ENCODE data around the gene CCDC190.

- no peak for TF ChIP-seq SMAD1 (IDR thresholded peaks at IDR 0.05; ENCODE audit: low read depth, low read length, partially characterized antibody)
- TF ChIP-seq ZNF449 (CRISPR knock-in tag; IDR thresholded peaks at IDR 0.05) = no peak
- no peak for TF ChIP-seq SP1 (CRISPR knock-in tag; IDR thresholded peaks at IDR 0.05)
- TF ChIP-seq, protein P1, sequence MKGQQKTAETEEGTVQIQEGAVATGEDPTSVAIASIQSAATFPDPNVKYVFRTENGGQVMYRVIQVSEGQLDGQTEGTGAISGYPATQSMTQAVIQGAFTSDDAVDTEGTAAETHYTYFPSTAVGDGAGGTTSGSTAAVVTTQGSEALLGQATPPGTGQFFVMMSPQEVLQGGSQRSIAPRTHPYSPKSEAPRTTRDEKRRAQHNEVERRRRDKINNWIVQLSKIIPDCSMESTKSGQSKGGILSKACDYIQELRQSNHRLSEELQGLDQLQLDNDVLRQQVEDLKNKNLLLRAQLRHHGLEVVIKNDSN (CRISPR knock-in tag; IDR thresholded peaks at IDR 0.05) = no peak
- no peak for TF ChIP-seq FOS (IDR thresholded peaks at IDR 0.05; ENCODE audit: extremely low read depth, insufficient read length)
- no peak for TF ChIP-seq MEF2D (tag; conservative IDR thresholded peaks at IDR 0.05; ENCODE audit: low read depth)
- TF ChIP-seq CTCF (IDR thresholded peaks at IDR 0.05 in 2 of 3, conservative IDR thresholded peaks at IDR 0.05 in 1 of 3; ENCODE audit: insufficient read depth in 2 of 3, low read depth in 1 of 3, low read length in 3 of 3) = peak; percentile 81 to 94 (median 89)
- TF ChIP-seq GTF2E2 (tag; IDR thresholded peaks at IDR 0.05) = no peak
- TF ChIP-seq ZBTB7A (IDR thresholded peaks at IDR 0.05; ENCODE audit: borderline replicate concordance, control insufficient read depth, low read depth, low read length) = no peak
- TF ChIP-seq EGR1 (conservative IDR thresholded peaks at IDR 0.05) = no peak
- no peak for TF ChIP-seq PHTF2 (CRISPR knock-in tag; IDR thresholded peaks at IDR 0.05)
- TF ChIP-seq JUN (IDR thresholded peaks at IDR 0.05; ENCODE audit: borderline replicate concordance, low read depth, low read length) = no peak
- TF ChIP-seq JUN (CRISPR knock-in tag; IDR thresholded peaks at IDR 0.05; ENCODE audit: borderline replicate concordance) = no peak
- peak; percentile 76 for TF ChIP-seq SMC3 (conservative IDR thresholded peaks at IDR 0.05; ENCODE audit: insufficient read depth, low read depth, low read length)
Observed at GRCh38 chr1:162847839-162848453, 13.0 kb downstream of the CCDC190 start.

Measured in K562 (cell line).